ENCODE results near the gene SEC14L5.

DNA sequence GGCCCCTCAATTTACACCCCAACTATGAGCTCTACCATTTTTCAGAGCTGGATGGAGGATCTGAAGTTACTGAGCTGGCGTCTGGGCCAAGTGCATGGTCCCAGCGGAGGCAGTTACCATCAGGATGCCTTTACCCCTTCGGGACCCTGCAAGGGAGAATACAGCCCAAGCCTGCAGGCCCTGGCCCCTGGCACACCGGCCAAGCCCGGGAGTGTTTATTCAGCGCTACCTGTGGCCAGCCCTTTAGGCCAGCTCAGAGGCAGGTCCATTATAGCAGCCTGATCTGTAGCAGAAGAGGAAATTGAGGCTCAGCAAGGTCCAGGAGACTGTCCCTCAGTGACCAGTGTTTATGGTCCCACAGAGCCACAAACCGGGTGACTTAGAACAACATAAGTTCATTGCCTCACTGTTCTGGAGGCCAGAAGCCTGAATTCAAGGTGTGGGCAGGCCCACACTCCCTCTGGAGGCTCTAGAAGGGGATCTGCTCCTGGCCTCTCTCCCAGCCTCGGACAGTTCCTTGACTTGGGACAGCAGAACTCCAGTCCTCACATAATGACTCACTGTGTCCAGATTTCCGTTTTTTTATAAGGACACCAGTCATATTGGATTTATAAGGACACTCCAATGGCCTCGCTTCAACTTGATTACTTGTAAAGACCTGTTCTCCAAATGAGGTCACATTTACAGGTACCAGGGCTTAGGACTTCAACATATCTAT lies 8.8 kb downstream of the SEC14L5 start:
- TF ChIP-seq, protein P1, sequence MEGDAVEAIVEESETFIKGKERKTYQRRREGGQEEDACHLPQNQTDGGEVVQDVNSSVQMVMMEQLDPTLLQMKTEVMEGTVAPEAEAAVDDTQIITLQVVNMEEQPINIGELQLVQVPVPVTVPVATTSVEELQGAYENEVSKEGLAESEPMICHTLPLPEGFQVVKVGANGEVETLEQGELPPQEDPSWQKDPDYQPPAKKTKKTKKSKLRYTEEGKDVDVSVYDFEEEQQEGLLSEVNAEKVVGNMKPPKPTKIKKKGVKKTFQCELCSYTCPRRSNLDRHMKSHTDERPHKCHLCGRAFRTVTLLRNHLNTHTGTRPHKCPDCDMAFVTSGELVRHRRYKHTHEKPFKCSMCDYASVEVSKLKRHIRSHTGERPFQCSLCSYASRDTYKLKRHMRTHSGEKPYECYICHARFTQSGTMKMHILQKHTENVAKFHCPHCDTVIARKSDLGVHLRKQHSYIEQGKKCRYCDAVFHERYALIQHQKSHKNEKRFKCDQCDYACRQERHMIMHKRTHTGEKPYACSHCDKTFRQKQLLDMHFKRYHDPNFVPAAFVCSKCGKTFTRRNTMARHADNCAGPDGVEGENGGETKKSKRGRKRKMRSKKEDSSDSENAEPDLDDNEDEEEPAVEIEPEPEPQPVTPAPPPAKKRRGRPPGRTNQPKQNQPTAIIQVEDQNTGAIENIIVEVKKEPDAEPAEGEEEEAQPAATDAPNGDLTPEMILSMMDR (IDR thresholded peaks at IDR 0.05; ENCODE audit: low read depth, low read length) = no peak
- TF ChIP-seq, protein P2, sequence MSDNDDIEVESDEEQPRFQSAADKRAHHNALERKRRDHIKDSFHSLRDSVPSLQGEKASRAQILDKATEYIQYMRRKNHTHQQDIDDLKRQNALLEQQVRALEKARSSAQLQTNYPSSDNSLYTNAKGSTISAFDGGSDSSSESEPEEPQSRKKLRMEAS (IDR thresholded peaks at IDR 0.05; ENCODE audit: low read depth, low read length) = no peak
- TF ChIP-seq POLR2A (IDR thresholded peaks at IDR 0.05; ENCODE audit: extremely low read depth, insufficient read length) = no peak

All from NB4 (cell line).